HFFc6 (cell line): ENCODE measurements around the gene IBA57. TPM values are rescaled to one million over a fixed set of nuclear protein-coding genes. Genes with fewer than 3 reads are reported as not detected.

ENCODE experiments used
- DNase-seq: peaks from one replicate; pipeline ENCODE4 v3.0.0-alpha.2; 2018
- H3K27ac Mint-ChIP-seq: 2 replicates; pipeline ENCODE4 v1.8.0; 2020; ENCODE audit warnings: mild to moderate bottlenecking, mixed read lengths
- H3K27me3 Mint-ChIP-seq: 2 replicates; pipeline ENCODE4 v1.8.0; 2021; ENCODE audit warnings: mild to moderate bottlenecking, moderate library complexity, mixed read lengths; ENCODE audit not compliant: insufficient read depth
- H3K36me3 Mint-ChIP-seq: 2 replicates; pipeline ENCODE4 v1.8.0; 2021; ENCODE audit warnings: low read depth, mixed read lengths
- H3K4me1 Mint-ChIP-seq: 2 replicates; pipeline ENCODE4 v1.8.0; 2020; ENCODE audit warnings: low read depth, mixed read lengths
- H3K4me3 Mint-ChIP-seq: 2 replicates; pipeline ENCODE4 v1.8.0; 2020; ENCODE audit warnings: mild to moderate bottlenecking, moderate library complexity, mixed read lengths
- H3K9me3 Mint-ChIP-seq: 2 replicates; pipeline ENCODE4 v1.8.0; 2020; ENCODE audit warnings: mild to moderate bottlenecking, mixed read lengths
- CTCF ChIP-seq: fragments of 200-600 bp; sonication (generic); IDR thresholded peaks from 2 replicates; pipeline ENCODE4 v1.5.0; 2021; ENCODE audit warnings: antibody characterized with exemption, mild to moderate bottlenecking
- total RNA-seq, 6 experiments: library from RNA; stranded (reverse); fragmentation: NEBNext Ultra II Directional; extraction: Animal tissue kit (Norgen Biotek cat#: 25700); gene quantifications; 2 replicates in 1 of 6; 3 replicates in 5 of 6; pipeline ENCODE4 v1.2.3, GENCODE V29; 2021

The IBA57 gene
- total RNA-seq, 6 experiments from 2014 or later = 4.2 to 5.8 (median 4.7) TPM

GRCh38 chr1:228156941-228157728 lies 8.5 kb upstream of the IBA57 start:
- no peaks in the 10 kb centered on the region for H3K36me3 Mint-ChIP-seq
- no peaks in the 10 kb centered on the region; the same call in 1 of the 2 replicates for H3K27me3 Mint-ChIP-seq
- no peak overlapping the region for H3K27ac Mint-ChIP-seq
- TF ChIP-seq CTCF = no peak
- peaks cover 6% of the 10 kb centered on the region; the same call in 1 of the 2 replicates for H3K4me1 Mint-ChIP-seq
- H3K9me3 Mint-ChIP-seq = no peaks in the 10 kb centered on the region
- DNase-seq = no peak
- H3K4me3 Mint-ChIP-seq = no peak overlapping the region

- no peak for DNase-seq
- H3K27ac Mint-ChIP-seq = no peak overlapping the region
- no peaks in the 10 kb centered on the region; the same call in 1 of the 2 replicates for H3K27me3 Mint-ChIP-seq
- no peak overlapping the region for H3K4me3 Mint-ChIP-seq
- H3K9me3 Mint-ChIP-seq = no peaks in the 10 kb centered on the region
- no peaks in the 10 kb centered on the region for H3K36me3 Mint-ChIP-seq
- H3K4me1 Mint-ChIP-seq = peaks cover 6% of the 10 kb centered on the region; the same call in 1 of the 2 replicates
- no peak for TF ChIP-seq CTCF
Measured at GRCh38 chr1:228157729-228158126, 7.9 kb upstream of the IBA57 start.

GRCh38 chr1:228158151-228159007 lies 7.2 kb upstream of the IBA57 start:
- no peak for TF ChIP-seq CTCF
- Mint-ChIP-seq H3K36me3 (no peaks in the 10 kb centered on the region), H3K4me3 (no peak overlapping the region), H3K9me3 (no peaks in the 10 kb centered on the region), H3K27me3 (no peaks in the 10 kb centered on the region; the same call in 1 of the 2 replicates), H3K4me1 (peaks cover 6% of the 10 kb centered on the region; the same call in 1 of the 2 replicates), H3K27ac (no peak overlapping the region)
- DNase-seq = no peak

GRCh38 chr1:228159008-228159665 lies 6.5 kb upstream of the IBA57 start:
- Mint-ChIP-seq H3K9me3 (no peaks in the 10 kb centered on the region), H3K4me1 (peaks cover 6% of the 10 kb centered on the region; the same call in 1 of the 2 replicates), H3K36me3 (0 out of 2 replicates have a peak, but pooled peaks cover under 1% of the 10 kb centered on the region), H3K27me3 (no peaks in the 10 kb centered on the region; the same call in 1 of the 2 replicates), H3K4me3 (no peak overlapping the region), H3K27ac (no peak overlapping the region)
- no peak for DNase-seq
- TF ChIP-seq CTCF = no peak

GRCh38 chr1:228160201-228160761 lies 5.3 kb upstream of the IBA57 start:
- no peak for DNase-seq
- Mint-ChIP-seq H3K27me3 (no peaks in the 10 kb centered on the region; the same call in 1 of the 2 replicates), H3K4me1 (peaks cover 16% of the 10 kb centered on the region), H3K4me3 (no peak overlapping the region), H3K36me3 (0 out of 2 replicates have a peak, but pooled peaks cover 6% of the 10 kb centered on the region), H3K9me3 (no peaks in the 10 kb centered on the region), H3K27ac (no peak overlapping the region)
- no peak for TF ChIP-seq CTCF
